ENCODE results near the gene PTPN23.

Gene PTPN23

GRCh38 chr3:47342812-47343211 is 38.0 kb upstream of the PTPN23 start:
- DNase-seq (ENCODE audit: extremely low spot score), result no peak
- TF ChIP-seq CTCF (IDR thresholded peaks at IDR 0.05; ENCODE audit: control extremely low read depth, extremely low read depth, low read depth, missing control alignments), result no peak
- ChIA-PET POLR2A (no interaction called here), CTCF (interaction anchor here (0.7 to 2.1 kb wide), 5 partner anchors 19 to 93 kb away, joined by 4 to 8 read pairs (median 4); no protein-coding TSS in a partner anchor)

GRCh38 chr3:47343471-47343971 is 37.3 kb upstream of the PTPN23 start:
- CTCF ChIA-PET, result interaction anchor here (0.7 to 2.1 kb wide), 6 partner anchors 20 to 179 kb away, joined by 4 to 8 read pairs (median 4); no protein-coding TSS in a partner anchor
- TF ChIP-seq CTCF (IDR thresholded peaks at IDR 0.05; ENCODE audit: control extremely low read depth, extremely low read depth, low read depth, missing control alignments), result no peak
- POLR2A ChIA-PET, result no interaction called here
- no peak for DNase-seq (ENCODE audit: extremely low spot score)

- ChIA-PET POLR2A (no interaction called here), CTCF (interaction anchor here (1.1 kb wide), 1 partner anchor 13 kb away, joined by 3 read pairs; no protein-coding TSS in a partner anchor)
- no peak for DNase-seq (ENCODE audit: extremely low spot score)
- no peak for TF ChIP-seq CTCF (IDR thresholded peaks at IDR 0.05; ENCODE audit: control extremely low read depth, extremely low read depth, low read depth, missing control alignments)
Observed at GRCh38 chr3:47344971-47345370, 35.9 kb upstream of the PTPN23 start.

- DNase-seq (ENCODE audit: extremely low spot score), result peak; percentile 75
- ChIA-PET POLR2A (interaction anchor here (0.6 kb wide), 1 partner anchor 99 kb away, joined by 3 read pairs; no protein-coding TSS in a partner anchor), CTCF (interaction anchor here (0.8 to 1.8 kb wide), 5 partner anchors 11 to 183 kb away, joined by 3 to 7 read pairs (median 3); partner anchors contain the start of gene SETD2)
- TF ChIP-seq CTCF (IDR thresholded peaks at IDR 0.05; ENCODE audit: control extremely low read depth, extremely low read depth, low read depth, missing control alignments), result no peak
Observed at GRCh38 chr3:47347217-47347801, 33.5 kb upstream of the PTPN23 start.

GRCh38 chr3:47348411-47349154 is 32.2 kb upstream of the PTPN23 start:
- no peak for DNase-seq (ENCODE audit: extremely low spot score)
- ChIA-PET POLR2A (no interaction called here), CTCF (interaction anchor here (1.8 kb wide), 1 partner anchor 25 kb away, joined by 7 read pairs; no protein-coding TSS in a partner anchor)
- TF ChIP-seq CTCF (IDR thresholded peaks at IDR 0.05; ENCODE audit: control extremely low read depth, extremely low read depth, low read depth, missing control alignments), result no peak

GRCh38 chr3:47355010-47355409 is 25.8 kb upstream of the PTPN23 start:
- ChIA-PET POLR2A (no interaction called here), CTCF (interaction anchor here (0.8 to 1.0 kb wide), 3 partner anchors 18 to 30 kb away, joined by 3 read pairs; no protein-coding TSS in a partner anchor)
- no peak for TF ChIP-seq CTCF (IDR thresholded peaks at IDR 0.05; ENCODE audit: control extremely low read depth, extremely low read depth, low read depth, missing control alignments)
- DNase-seq (ENCODE audit: extremely low spot score), result no peak
